C1 segment of cervical spinal cord (tissue), 14 donors: Measurements from ENCODE around the gene CMTM7.
A peak's percentile ranks its signal among the peaks of the same experiment; 100 is the strongest.

ENCODE experiments used
- DNase-seq, 14 donors: peaks; one replicate each; lab custom pipeline; 2025; lab: John Stamatoyannopoulos, UW

The CMTM7 gene

DNA sequence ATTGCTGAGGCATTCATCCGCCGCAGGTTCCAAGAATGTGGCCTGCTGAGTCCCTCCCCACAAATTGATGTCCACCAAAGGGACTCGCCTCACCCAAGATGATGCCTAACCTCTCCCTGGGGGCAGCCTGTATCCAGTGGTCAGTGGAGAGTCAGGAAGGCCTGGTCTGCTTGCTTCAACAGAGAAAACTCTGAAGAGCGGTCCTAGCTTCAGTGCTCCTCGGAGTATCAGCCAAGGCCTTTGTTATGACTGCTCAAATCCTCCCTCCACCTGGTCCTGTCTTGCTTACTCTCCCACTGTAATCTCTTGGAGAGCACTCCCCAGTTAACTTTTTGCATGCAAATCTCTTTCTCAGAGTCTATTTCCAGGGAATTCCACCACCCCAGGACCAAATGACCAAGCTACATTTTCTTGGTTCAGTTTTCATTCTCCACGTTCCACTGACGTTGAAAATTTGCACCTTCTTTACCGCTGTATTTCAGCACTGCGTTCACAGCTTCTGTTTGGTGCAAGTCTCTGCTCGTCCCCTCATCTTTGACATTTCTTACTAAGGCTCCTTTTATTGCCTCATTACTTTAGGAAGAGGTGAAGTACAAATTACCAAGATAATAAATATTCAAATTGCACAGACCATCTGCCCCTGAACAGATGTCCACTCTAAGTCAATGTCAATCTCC, 22.3 kb downstream of the CMTM7 start:
- DNase-seq: no peak

DNA sequence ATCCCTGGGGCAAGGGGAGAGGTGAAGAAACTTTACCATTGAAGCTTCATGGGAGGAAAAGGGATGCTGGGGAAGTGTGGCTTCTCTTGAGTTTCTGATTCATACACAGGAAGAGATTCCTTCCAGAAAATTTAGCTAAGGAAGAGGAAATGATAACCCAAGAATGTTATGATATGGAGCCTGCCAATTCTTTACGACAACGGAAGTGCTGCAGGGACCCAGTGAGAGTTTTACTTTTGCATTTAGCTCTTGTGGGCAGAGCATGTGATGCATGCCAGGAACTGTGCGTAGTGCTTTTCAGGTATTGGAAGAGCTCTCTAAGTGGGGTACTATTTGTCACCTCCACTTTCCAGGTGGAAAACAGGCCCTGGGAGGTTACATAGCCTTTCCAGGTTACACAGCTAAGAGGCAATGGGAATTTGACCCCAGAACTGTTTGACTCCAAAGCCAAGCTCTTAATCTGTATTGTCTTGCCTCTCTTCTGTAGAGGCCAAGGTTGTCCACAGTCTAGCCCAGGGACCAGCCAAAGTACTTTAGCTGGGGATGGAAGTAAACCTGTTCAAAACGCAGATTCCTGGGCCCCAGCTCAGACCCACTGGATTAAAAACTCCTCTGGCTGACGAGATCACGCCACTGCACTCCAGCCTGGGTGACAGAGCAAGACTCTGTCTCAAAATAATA, 23.0 kb downstream of the CMTM7 start:
- no peak for DNase-seq

DNA sequence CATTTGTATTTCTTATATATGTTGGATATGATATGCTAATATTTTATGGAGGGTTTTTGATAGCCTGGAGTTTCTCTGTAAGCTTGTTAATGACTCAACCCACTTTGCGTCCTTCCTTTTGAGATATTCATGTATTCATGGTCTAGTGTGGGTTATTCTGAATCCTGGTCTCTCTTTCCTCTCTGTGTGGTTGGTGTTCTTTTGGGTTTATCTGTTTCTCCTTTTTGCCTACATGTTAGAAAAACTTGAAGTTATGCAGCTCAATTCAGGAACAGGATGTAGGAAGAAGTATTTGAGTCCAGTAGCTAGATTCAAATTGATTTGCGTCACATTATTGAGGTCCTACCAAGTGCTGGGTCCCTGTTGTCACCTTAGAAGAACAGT, 28.1 kb downstream of the CMTM7 start:
- DNase-seq: no peak

DNA sequence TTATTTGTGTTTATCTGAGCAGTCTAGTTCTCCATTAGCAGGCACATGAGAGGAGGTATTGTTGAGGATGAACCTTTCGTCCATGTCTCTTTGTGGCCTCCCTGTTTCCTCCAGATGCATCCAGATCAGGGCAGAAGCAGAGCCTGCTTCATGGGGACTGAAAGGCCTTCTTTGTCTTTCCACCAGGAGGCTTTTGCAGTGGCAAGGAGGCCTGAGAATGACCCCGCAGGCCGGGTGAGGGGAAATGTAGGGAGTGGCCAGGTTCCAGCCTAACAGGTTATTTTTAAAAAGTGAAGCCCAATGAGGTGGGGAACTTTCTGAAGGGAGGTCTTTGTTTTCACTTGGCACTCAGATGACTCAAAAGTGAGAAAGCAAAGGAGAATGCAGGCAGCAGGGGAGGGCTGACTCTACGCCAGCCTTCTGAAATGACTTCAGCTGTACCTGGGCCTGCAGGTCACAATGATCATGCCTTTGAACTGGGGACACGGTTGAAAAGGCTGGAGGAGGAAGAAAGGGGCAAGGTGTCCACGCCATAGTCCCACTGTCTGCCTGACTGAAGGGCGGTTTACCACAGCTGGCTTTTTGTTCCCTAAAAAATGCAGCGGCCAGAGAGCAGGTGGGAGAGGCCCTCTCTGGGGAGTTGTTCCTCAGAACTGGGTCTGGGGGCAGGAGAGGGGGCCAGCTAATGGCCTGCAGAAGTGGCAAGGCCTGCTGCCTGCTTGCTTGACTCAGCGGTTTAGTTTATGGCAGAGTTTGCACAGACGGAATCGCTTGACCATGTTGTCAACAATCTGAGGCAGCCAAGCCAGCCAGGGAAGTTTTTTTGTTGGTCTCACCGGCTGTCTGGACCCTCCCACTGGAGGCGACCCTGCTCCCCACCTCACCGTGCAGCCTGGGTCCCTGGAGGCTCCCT, 28.7 kb downstream of the CMTM7 start:
- DNase-seq: peak in 2 of 14 donors; percentile 20 to 30

DNA sequence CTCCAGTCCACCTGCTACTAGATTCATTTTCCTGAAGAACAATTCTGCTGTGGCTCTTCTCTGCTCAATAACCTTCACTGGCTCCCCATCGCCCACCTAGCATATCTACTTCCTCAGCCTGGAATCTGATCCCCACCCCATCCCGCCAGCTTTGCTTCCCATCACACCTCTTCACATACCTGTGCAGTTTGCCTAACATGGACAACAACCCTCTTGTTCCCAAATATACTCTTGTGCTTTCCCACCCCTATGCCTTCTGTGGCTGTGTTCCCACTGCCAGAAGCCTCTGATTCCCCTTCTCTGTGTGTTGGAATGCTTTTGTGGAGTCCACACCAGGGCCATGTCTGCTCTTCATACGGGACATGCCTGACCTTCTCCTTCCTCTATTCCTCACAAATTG, 29.5 kb downstream of the CMTM7 start:
- DNase-seq: no peak

DNA sequence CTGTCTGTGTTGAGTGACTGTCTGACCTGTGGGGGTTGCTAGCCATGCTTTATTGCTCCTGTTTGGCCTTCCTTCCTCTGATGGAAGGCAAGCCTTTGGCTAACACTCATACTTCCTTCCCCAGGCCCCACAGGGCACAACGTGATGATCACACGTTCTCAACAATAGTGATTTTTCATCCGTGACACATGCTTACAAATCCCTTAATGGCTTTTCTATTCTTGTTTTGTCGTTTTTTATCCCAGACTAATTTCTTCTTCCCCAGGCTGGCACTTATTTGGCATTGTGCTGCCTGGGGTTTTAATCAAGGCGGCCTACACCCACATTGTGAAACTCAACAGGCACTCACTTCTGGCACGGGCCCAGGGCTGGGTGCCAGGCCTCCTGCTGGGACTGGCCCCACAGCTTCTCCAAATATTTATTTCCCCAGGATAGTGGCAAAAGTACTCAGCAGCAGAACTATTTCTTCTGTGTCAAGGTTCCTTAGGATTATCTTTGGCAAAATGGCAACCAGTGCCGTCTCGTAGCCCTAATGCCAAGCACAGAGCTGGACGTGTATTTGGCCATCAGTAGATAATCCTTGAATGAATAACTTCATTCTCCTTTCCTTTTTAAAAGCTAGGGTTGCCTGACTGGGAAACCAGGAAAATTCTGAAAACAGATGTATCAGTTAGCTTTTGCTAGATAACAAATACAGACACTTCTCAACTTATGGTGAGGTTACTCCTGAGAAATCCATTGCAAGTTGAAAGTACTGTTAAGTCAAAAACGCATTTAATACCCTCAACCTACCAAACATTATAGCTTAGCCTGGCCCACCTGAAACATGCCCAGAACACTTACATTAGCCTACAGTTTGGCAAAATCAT, 30.6 kb downstream of the CMTM7 start:
- DNase-seq: peak in 8 of 14 donors; percentile 19 to 61 (median 46)

DNA sequence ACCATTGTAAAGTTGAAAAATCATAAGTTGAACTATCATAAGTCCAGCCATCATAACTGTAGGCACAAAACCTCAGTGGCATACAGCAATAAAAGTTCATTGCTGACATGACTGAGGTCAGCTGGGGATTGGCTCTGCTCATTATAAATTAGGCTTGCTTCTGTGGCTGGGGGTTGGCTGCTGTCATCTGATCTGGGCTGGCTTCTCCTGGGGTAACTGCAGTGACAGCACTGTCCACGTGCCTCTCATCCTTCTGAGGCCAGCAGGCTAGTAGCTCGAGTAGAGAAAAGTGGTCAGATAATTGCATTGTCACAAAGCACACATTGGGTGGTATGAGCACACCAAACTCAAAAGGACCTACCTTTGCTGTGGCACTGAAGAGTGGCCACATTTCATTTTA, 31.3 kb downstream of the CMTM7 start:
- DNase-seq: no peak

DNA sequence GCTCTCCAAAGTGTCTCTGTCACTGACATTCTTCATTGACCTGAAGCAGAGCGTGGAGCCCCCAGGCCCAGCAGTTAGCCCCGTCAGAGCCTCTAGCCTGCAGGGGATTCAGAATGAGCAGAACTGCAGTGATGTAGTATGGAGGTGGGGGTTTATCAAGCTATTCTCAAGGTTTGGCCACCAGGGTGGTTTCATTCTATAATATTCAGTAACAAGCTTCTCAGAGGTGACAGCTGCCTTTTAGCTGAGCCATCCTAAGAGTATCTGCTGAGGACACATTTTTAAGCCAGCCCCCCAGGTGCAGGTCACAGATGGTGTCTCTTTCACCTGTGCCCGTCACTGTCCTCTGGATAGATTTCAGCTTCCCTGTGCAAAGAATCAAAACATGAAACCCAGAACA, 31.9 kb downstream of the CMTM7 start:
- DNase-seq: peak in 1 of 14 donors; percentile 55

DNA sequence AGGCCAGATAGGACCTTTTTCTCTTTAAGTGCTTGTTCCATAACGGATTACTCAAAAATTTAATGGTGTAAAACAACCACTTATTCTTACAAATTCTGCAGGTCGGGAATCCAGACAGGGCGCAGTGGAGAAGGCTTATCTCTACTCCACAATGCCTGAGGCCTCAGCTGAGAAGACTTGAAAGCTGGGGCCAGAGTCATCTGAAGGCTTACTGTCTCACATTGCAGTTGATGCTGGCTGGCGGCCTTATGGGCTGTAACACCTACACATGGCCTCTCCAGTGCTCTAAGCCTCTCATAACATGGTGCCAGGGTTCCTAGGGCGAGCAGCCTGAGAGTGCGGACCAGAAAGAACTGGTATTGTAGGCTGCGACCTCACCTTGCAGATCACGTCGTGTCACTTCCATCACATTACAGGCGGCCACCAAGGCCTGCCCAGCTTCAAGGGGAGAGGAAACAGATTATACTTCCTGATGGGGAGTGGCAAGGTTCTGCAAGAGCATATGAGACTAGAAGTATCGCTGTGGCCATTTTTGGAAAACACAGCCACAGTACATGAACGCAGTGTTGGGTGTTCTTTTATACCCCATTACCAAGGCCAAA, 32.4 kb downstream of the CMTM7 start:
- no peak for DNase-seq

DNA sequence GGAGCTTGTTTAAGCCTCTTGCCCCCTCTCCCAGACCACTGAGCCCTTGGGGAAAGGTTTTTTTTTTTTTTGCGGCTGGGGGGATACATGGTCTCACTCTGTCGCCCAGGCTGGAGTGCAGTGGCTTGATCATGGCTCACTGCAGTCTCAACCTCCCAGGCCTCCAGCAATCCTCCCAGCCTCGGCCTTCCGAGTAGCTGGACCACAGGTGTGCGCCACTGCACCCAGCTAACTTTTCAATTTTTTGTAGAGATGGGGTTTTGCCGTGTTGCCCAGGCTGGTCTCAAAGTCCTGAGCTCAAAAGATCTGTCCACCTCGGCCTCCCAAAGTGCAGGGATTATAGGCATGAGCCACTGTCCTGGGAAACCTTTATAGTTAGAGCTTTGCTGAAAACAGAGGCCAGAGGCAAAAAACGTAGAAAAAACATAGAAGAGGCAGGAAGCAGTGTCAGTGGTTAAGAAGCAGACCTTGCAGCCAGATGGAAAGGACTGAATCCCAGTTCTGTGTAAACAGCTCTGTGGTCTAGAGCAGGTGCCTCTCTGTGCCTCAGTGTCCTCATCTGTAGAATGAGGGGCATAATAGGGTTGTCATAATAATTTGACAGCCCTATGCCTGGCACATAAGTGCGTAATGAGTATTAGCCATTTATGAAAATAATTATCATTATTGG, 33.1 kb downstream of the CMTM7 start:
- DNase-seq: no peak

DNA sequence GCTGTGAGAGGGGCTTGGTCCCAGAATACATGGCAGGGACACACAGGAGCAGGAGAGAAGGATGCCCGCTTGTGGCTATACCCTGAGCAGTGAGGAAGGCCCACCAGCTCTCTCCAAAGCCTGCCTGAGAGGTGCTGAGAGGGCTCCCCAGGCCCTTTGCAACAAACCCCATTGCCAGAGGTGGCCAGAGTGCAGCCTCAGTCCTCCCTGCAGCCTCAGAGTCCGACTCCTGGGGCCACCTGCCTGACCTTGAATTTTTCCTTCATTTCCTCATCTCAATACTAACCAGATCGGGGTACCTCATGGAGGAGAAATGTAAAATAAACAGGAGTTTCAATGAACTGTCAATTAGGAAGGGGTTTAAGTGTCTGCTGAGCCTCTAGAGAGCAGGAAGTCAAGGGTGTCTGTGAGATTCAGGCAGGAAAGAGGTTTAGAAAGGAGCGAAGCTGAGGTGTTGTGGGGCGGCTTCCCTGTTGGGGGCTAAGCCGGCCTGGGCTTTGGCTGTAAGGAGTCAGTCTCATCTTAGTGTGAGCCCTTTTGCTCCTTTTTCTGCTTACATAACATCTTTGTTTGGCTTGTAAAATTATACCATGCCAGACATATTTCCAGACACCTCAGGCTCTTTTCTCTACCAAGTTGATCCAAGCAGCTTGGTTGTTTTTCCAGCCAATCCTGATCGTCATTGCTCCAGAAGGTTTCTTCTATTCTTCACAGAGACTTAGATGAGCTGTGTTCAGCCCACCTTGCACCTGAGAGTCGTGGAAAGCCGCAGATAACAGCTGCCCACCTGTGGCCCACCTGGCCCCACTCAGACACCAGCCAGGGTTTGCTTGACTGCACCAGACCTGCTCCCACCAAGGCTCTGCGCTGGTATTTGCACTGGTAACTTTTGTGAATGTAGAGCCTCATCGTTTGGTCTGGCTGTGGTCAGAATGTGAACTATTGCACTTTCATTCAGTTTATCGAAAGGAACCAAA, 36.7 kb downstream of the CMTM7 start:
- DNase-seq: no peak

DNA sequence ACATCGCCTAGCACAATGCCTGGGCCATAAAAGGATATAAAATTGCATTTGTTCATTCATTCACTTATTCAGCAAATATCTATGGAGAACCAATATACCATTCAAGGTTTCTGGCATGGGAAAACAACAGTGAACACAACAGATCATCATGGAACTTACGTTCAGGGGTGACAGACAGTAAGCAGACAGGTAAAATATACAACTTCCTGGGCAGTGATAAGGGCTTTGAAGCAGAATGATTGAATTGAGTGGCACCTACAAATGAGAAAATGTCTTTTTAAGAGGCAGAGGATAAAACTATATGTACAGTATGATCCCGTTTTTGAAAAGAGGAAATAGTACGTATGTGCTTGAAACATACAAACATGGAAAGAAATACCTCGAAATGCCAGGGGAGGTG, 39.2 kb downstream of the CMTM7 start:
- no peak for DNase-seq

DNA sequence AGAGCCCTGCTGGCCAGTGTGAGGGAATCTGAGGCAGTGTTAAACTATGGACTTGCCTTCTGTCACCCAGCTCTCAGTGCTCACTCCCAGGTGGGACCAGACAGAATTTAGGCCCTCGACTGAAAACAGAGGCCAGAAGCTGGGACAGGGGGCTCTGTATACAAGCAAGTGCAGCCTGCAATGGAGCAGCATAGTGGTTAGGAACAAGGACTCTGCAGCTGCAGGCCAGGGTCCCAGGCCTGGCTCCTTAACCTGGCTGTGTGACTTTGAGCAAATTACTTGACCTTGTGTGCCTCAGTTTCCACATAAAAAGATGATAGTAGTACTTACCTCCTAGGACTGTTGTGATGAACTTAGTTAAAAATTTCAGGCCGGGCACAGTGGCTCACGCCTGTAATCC, 39.8 kb downstream of the CMTM7 start:
- no peak for DNase-seq

DNA sequence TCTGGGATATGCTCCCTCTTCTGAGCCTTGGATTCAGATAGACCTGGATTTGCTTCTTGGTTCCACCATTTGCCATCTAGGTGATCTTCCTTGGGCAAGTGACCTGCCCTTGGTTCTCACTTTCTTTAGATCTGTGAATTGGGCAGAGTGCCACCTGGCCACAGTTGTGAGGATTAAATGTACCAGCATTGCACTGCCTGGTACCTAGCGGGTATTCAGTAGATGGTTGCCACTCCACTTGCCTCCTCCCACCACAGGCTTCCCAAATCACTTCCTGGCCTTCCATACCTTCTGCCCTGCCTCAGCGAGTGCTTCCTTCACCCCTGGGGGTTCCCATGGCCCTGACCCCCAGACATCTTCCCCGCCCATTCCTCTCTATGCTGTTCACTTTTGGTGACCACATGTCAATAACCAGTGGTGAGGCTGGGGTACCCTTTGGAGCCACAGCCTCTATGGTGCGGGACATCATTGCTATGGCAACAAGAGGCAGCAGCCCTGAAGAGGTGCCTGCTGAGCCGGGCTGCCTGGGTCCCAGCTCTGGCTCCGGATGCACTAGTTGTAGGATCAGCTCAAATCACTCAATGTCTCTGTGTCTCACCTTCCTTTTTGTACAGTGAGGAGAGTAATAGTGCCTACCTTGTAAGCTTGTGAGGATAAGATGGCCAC, 40.5 kb downstream of the CMTM7 start:
- DNase-seq: no peak

DNA sequence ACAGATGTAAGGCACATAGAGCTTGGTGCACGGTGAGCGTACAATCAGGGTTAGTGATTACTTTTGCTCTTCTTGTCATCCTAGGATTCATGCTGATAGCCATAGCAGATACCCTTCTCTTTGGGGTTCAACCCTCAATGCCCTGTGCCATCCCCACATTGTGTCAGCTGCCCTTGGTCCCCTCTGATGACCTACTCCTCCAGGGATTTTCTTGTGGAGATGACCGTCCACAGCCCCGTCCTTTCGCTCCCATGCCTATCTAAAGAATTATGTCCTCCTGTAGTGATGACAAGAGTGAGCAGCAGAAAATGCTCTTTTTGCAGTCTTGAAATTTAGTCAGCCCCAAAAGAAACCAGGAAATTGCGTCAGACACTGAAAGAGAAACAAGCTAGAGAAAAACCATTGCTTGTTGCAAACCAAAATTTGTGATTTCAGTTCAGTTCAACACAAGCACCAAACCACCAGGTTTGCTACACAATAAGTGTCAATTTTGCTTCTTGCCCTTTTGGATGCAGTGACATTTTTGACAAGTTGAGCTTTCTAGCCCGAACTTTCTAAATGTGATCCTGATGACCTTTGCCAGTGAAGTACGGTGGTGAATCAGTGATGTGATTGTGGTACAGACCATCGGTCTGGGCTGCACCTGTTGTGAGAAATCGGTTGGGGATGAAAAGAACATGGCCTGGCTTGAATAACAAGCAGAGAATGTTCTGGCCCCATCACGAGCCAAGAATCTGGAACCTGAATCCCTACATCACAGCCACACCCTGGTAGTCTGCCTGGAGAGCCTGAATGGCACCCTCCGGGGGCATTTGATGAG, 41.3 kb downstream of the CMTM7 start:
- DNase-seq: no peak

DNA sequence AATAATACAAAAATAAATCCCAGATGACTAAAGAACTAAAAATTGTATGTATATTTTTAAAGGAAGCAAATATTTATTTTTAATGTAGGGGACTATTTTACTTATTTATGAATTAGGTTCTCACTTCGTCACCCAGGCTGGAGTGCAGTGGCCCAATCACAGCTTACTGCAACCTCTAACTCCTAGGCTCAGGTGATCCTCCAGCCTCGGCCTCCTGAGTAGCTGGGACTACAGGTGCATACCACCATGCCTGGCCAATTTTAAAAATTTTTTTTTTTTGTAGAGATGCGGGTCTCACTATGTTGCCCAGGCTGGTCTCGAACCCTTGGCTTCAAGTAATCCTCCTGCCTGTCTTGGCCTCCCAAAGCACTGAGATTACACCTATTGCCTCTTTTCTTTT, 42.6 kb downstream of the CMTM7 start:
- no peak for DNase-seq

DNA sequence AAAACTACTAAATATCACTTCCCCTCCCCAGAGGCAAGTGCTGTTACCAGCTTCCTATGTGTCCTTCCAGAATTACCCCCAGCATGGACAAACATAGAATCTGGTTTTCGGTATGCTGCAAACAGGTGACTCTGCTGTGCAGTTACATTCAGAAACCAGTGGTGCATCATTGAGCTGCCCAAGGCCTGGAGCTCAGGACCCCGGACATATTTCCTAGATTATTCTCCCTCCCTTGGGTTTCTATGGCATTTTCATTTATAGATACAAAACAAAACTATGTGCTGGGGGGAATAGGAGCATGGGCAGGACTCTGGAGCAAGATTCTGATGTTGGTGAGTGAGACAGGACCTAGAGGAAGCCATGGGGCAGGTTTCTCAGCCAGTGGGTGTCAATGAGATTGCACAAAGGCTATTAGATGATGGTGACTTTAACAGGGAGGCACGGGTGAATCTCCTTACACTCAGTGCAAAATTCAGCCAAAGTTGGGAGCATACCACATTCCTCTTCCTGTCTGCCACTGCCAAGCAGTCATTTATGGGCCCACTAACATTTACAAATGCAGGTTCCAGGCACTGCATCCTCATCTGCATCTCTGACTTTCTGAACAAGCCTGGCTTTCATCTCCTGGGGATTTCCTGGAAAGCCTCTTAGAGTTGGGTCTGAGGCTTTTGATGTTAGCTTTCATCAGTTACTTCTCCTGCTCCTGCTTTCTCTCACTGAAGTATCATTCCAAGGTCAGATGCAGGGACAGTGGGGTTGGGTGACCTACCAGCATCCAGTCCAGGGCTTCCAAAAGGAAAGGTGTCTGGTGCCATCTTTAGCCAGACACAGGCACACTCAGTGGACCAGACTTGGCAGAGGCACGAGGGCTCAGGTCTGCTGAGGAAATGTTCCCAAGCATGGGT, 44.5 kb downstream of the CMTM7 start:
- no peak for DNase-seq
